ENCODE results near the gene COG2.

The COG2 gene

DNA sequence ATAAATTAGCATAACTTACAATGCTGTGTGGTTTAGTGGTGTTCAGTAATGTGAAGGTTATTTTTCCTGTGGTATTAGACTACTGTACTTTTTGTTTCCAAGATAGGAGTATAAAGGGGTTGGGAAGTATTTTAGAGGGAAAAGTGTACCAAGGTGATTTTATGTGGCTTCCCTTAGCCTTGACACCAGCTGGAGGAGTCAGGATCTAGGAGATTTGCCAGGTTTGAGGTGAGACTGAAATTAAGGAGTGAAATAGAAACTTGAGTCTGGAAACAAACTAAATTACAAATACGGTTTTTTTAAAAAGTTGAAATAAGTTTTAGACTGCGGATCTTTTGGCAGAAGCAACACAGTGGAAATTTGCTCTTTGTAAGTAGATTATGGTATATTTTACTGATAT lies 32.3 kb downstream of the COG2 start:
- no peaks in the 10 kb centered on the region for H3K4me1 ChIP-seq (ENCODE audit: control insufficient read depth, insufficient read depth, low read length)
- no peak overlapping the region for H3K9ac ChIP-seq (ENCODE audit: low read depth, low read length)
- H3K36me3 ChIP-seq (ENCODE audit: control insufficient read depth, insufficient read depth, low read length): peaks cover 95% of the 10 kb centered on the region
- H3K27me3 ChIP-seq (ENCODE audit: control insufficient read depth, insufficient read depth, low read length): no peaks in the 10 kb centered on the region
- H3K27ac ChIP-seq (ENCODE audit: low read depth, low read length): no peak overlapping the region
- H3K4me3 ChIP-seq (ENCODE audit: low read depth, low read length): no peak overlapping the region
- H3K9me3 ChIP-seq (ENCODE audit: control insufficient read depth, insufficient read depth, low read length): no peaks in the 10 kb centered on the region

DNA sequence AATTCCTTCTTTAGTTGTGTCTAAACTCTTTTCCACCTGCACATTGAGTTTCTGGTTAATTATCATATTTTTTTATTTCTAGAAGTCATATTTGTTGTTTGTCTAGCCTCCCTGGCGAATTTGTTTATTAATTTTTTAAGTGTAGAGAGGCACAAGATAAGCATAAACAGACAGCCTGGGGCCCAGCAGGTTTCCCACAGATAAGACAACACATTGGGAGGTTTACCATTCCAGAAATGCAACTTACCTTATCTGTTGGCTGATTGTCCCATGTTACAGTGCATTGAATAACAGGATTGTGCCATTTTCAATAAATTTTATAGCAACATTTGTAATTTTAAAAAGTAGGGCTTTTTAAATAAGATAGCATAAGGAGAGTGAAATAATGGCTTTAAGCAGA lies 34.9 kb downstream of the COG2 start:
- Histone ChIP-seq H3K27me3 (ENCODE audit: control insufficient read depth, insufficient read depth, low read length) (no peaks in the 10 kb centered on the region), H3K4me3 (ENCODE audit: low read depth, low read length) (no peak overlapping the region), H3K27ac (ENCODE audit: low read depth, low read length) (no peak overlapping the region), H3K36me3 (ENCODE audit: control insufficient read depth, insufficient read depth, low read length) (peaks cover 96% of the 10 kb centered on the region), H3K9ac (ENCODE audit: low read depth, low read length) (no peak overlapping the region), H3K4me1 (ENCODE audit: control insufficient read depth, insufficient read depth, low read length) (no peaks in the 10 kb centered on the region), H3K9me3 (ENCODE audit: control insufficient read depth, insufficient read depth, low read length) (no peaks in the 10 kb centered on the region)

GRCh38 chr1:230679192-230679591 lies 36.9 kb downstream of the COG2 start:
- H3K27me3 ChIP-seq (ENCODE audit: control insufficient read depth, insufficient read depth, low read length): no peaks in the 10 kb centered on the region
- H3K36me3 ChIP-seq (ENCODE audit: control insufficient read depth, insufficient read depth, low read length): peaks cover 96% of the 10 kb centered on the region
- H3K4me1 ChIP-seq (ENCODE audit: control insufficient read depth, insufficient read depth, low read length): no peaks in the 10 kb centered on the region
- no peaks in the 10 kb centered on the region for H3K9me3 ChIP-seq (ENCODE audit: control insufficient read depth, insufficient read depth, low read length)
- H3K9ac ChIP-seq (ENCODE audit: low read depth, low read length): no peak overlapping the region
- H3K4me3 ChIP-seq (ENCODE audit: low read depth, low read length): no peak overlapping the region
- no peak overlapping the region for H3K27ac ChIP-seq (ENCODE audit: low read depth, low read length)

- H3K9me3 ChIP-seq (ENCODE audit: control insufficient read depth, insufficient read depth, low read length): no peaks in the 10 kb centered on the region
- no peak overlapping the region for H3K9ac ChIP-seq (ENCODE audit: low read depth, low read length)
- no peak overlapping the region for H3K4me3 ChIP-seq (ENCODE audit: low read depth, low read length)
- no peaks in the 10 kb centered on the region for H3K4me1 ChIP-seq (ENCODE audit: control insufficient read depth, insufficient read depth, low read length)
- H3K27ac ChIP-seq (ENCODE audit: low read depth, low read length): no peak overlapping the region
- H3K36me3 ChIP-seq (ENCODE audit: control insufficient read depth, insufficient read depth, low read length): peaks cover 96% of the 10 kb centered on the region
- no peaks in the 10 kb centered on the region for H3K27me3 ChIP-seq (ENCODE audit: control insufficient read depth, insufficient read depth, low read length)
Measured at GRCh38 chr1:230679825-230680224, 37.5 kb downstream of the COG2 start.

GRCh38 chr1:230680300-230681025 lies 38.2 kb downstream of the COG2 start:
- Histone ChIP-seq H3K27ac (ENCODE audit: low read depth, low read length) (no peak overlapping the region), H3K4me1 (ENCODE audit: control insufficient read depth, insufficient read depth, low read length) (no peaks in the 10 kb centered on the region), H3K9ac (ENCODE audit: low read depth, low read length) (no peak overlapping the region), H3K4me3 (ENCODE audit: low read depth, low read length) (no peak overlapping the region), H3K27me3 (ENCODE audit: control insufficient read depth, insufficient read depth, low read length) (no peaks in the 10 kb centered on the region), H3K36me3 (ENCODE audit: control insufficient read depth, insufficient read depth, low read length) (peaks cover 98% of the 10 kb centered on the region), H3K9me3 (ENCODE audit: control insufficient read depth, insufficient read depth, low read length) (no peaks in the 10 kb centered on the region)

- no peak overlapping the region for H3K27ac ChIP-seq (ENCODE audit: low read depth, low read length)
- no peaks in the 10 kb centered on the region for H3K9me3 ChIP-seq (ENCODE audit: control insufficient read depth, insufficient read depth, low read length)
- peaks cover 98% of the 10 kb centered on the region for H3K36me3 ChIP-seq (ENCODE audit: control insufficient read depth, insufficient read depth, low read length)
- H3K4me3 ChIP-seq (ENCODE audit: low read depth, low read length): no peak overlapping the region
- no peaks in the 10 kb centered on the region for H3K27me3 ChIP-seq (ENCODE audit: control insufficient read depth, insufficient read depth, low read length)
- H3K9ac ChIP-seq (ENCODE audit: low read depth, low read length): no peak overlapping the region
- no peaks in the 10 kb centered on the region for H3K4me1 ChIP-seq (ENCODE audit: control insufficient read depth, insufficient read depth, low read length)
Measured at GRCh38 chr1:230681599-230681998, 39.3 kb downstream of the COG2 start.

DNA sequence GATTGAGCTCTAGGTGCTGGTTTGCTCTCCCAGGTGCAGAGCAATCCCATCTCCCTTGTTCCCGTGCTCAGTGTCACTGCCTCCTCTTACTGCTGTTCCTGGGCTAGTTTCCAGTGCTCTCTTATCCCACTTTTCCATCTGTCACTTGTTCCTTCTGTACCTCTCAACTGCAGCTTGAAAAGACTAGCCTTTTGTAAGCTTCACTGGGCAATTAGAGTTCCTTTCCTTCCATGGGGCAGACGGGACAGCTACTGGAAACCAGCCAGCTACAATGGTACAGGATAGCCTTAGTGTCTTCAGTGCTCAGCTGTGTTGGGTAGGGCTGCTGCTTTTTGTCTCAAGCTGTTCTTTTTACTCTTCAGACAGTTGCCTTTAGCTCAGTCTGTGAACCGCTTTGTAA lies 40.0 kb downstream of the COG2 start:
- no peak overlapping the region for H3K27ac ChIP-seq (ENCODE audit: low read depth, low read length)
- no peak overlapping the region for H3K9ac ChIP-seq (ENCODE audit: low read depth, low read length)
- peaks cover 100% of the 10 kb centered on the region for H3K36me3 ChIP-seq (ENCODE audit: control insufficient read depth, insufficient read depth, low read length)
- H3K4me1 ChIP-seq (ENCODE audit: control insufficient read depth, insufficient read depth, low read length): no peaks in the 10 kb centered on the region
- no peaks in the 10 kb centered on the region for H3K9me3 ChIP-seq (ENCODE audit: control insufficient read depth, insufficient read depth, low read length)
- H3K27me3 ChIP-seq (ENCODE audit: control insufficient read depth, insufficient read depth, low read length): no peaks in the 10 kb centered on the region
- H3K4me3 ChIP-seq (ENCODE audit: low read depth, low read length): no peak overlapping the region

DNA sequence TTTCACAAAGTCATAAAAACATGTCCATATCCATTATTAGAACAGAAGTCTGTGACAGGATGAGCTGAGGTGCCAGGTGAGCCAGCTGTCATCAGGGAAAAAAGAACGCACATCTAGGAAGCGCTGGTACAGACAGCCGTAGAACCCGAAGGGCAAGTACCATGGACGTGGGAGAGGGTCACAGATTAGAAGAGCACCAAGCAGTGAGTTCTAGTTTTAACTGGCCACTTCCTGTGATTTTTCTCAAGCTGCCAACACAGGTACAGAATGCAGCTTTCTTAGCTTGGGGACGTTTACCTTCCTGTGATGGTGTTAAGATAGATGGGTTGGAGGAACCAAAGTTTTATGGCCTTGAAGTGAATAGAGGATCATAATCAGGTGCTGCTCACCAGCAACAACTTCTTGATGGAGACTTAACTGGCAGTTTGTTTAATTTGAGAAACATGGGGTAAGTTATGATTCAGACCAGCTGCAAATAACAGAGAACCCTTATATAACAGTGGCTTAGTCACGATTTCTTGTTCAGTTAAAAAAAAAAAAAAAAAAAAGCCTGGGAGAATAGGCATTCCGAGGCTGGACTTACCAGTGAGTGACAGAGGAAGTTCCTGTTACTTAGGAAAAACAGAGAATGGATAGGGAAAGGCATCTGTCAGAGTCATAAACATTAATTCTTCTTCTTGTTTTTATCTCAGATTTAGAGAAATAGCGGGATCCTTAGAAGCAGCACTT lies 40.8 kb downstream of the COG2 start:
- Histone ChIP-seq H3K27ac (ENCODE audit: low read depth, low read length) (no peak overlapping the region), H3K36me3 (ENCODE audit: control insufficient read depth, insufficient read depth, low read length) (peaks cover 98% of the 10 kb centered on the region), H3K9me3 (ENCODE audit: control insufficient read depth, insufficient read depth, low read length) (no peaks in the 10 kb centered on the region), H3K4me3 (ENCODE audit: low read depth, low read length) (no peak overlapping the region), H3K4me1 (ENCODE audit: control insufficient read depth, insufficient read depth, low read length) (no peaks in the 10 kb centered on the region), H3K9ac (ENCODE audit: low read depth, low read length) (no peak overlapping the region), H3K27me3 (ENCODE audit: control insufficient read depth, insufficient read depth, low read length) (no peaks in the 10 kb centered on the region)

GRCh38 chr1:230684146-230684545 lies 41.9 kb downstream of the COG2 start:
- Histone ChIP-seq H3K27ac (ENCODE audit: low read depth, low read length) (no peak overlapping the region), H3K36me3 (ENCODE audit: control insufficient read depth, insufficient read depth, low read length) (peaks cover 96% of the 10 kb centered on the region), H3K27me3 (ENCODE audit: control insufficient read depth, insufficient read depth, low read length) (no peaks in the 10 kb centered on the region), H3K4me1 (ENCODE audit: control insufficient read depth, insufficient read depth, low read length) (no peaks in the 10 kb centered on the region), H3K4me3 (ENCODE audit: low read depth, low read length) (no peak overlapping the region), H3K9me3 (ENCODE audit: control insufficient read depth, insufficient read depth, low read length) (no peaks in the 10 kb centered on the region), H3K9ac (ENCODE audit: low read depth, low read length) (no peak overlapping the region)

DNA sequence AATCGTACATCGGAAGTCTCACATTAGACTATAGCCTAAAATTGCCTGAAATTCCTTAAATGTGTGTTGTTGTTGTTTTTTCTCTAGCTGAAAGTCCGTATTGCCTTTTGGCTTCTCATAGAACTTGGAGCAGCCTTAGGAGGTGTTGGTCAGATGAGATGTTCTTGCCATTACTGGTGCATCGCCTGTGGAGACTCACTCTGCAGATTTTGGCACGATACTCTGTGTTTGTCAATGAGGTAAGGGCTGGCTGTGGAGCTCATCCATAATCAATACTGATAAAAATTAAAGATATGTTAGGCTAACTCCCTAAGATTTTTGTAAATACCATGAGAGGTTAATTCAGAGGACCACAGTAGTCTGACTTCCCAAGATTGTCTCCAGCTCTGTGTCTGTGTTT lies 42.7 kb downstream of the COG2 start:
- no peaks in the 10 kb centered on the region for H3K9me3 ChIP-seq (ENCODE audit: control insufficient read depth, insufficient read depth, low read length)
- H3K27me3 ChIP-seq (ENCODE audit: control insufficient read depth, insufficient read depth, low read length): no peaks in the 10 kb centered on the region
- no peak overlapping the region for H3K4me3 ChIP-seq (ENCODE audit: low read depth, low read length)
- peaks cover 96% of the 10 kb centered on the region for H3K36me3 ChIP-seq (ENCODE audit: control insufficient read depth, insufficient read depth, low read length)
- no peak overlapping the region for H3K27ac ChIP-seq (ENCODE audit: low read depth, low read length)
- no peak overlapping the region for H3K9ac ChIP-seq (ENCODE audit: low read depth, low read length)
- no peaks in the 10 kb centered on the region for H3K4me1 ChIP-seq (ENCODE audit: control insufficient read depth, insufficient read depth, low read length)

DNA sequence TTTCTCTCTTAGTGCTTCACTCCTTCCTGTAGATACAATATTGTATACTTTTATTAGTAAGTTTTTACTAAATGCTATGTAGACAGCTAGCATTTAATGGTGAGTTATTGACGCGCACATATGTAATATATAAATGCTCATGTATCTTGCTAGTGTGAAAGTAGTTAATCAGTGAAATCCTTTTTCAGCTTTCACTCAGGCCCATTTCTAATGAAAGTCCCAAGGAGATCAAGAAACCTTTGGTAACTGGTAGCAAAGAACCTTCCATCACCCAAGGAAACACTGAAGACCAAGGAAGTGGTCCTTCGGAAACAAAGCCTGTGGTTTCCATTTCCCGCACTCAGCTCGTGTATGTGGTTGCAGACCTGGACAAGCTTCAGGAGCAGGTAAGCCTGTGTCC lies 44.5 kb downstream of the COG2 start:
- Histone ChIP-seq H3K4me1 (ENCODE audit: control insufficient read depth, insufficient read depth, low read length) (no peaks in the 10 kb centered on the region), H3K27ac (ENCODE audit: low read depth, low read length) (no peak overlapping the region), H3K27me3 (ENCODE audit: control insufficient read depth, insufficient read depth, low read length) (no peaks in the 10 kb centered on the region), H3K4me3 (ENCODE audit: low read depth, low read length) (no peak overlapping the region), H3K9me3 (ENCODE audit: control insufficient read depth, insufficient read depth, low read length) (no peaks in the 10 kb centered on the region), H3K36me3 (ENCODE audit: control insufficient read depth, insufficient read depth, low read length) (peaks cover 97% of the 10 kb centered on the region), H3K9ac (ENCODE audit: low read depth, low read length) (no peak overlapping the region)

All from HUES48 (cell line).